Upper lobe of left lung (tissue), 6 donors: ENCODE measurements around the gene ZFAND5. TPM values are rescaled to one million over a fixed set of nuclear protein-coding genes. Genes with fewer than 3 reads are reported as not detected.

Experiments
- ATAC-seq, 2 donors: fragments of 200-7000 bp; cut with Tn5 transposase; one replicate each; pipeline ENCODE4 v1.9.1; 2022; ENCODE audit warnings: mild to moderate bottlenecking in 2 of 2, moderate library complexity in 2 of 2; ENCODE audit not compliant: low FRiP score in 2 of 2
- DNase-seq, 2 donors: peaks; one replicate each; pipeline ENCODE4 v3.0.0-alpha.2; 2019 to 2020
- H3K27ac ChIP-seq, 4 donors: fragments of 200-600 bp; sonication (generic); one replicate each; pipeline ENCODE4 v1.5.1; 2016 to 2019
- H3K27me3 ChIP-seq, 4 donors: fragments of 200-600 bp; sonication (generic); one replicate each; pipeline ENCODE4 v1.5.1; 2017 to 2019
- H3K36me3 ChIP-seq, 4 donors: fragments of 200-600 bp; sonication (generic); one replicate each; pipeline ENCODE4 v1.5.1; 2016 to 2019
- H3K4me1 ChIP-seq, 4 donors: fragments of 200-600 bp; sonication (generic); one replicate each; pipeline ENCODE4 v1.5.1; 2018 to 2019
- H3K4me3 ChIP-seq, 4 donors: fragments of 200-600 bp; sonication (generic); one replicate each; pipeline ENCODE4 v1.5.1; 2017 to 2019; ENCODE audit warnings: mild to moderate bottlenecking in 2 of 4, moderate library complexity in 1 of 4
- H3K9me3 ChIP-seq, 4 donors: fragments of 200-600 bp; sonication (generic); one replicate each; pipeline ENCODE4 v1.5.1; 2018 to 2019
- CTCF ChIP-seq, 6 experiments: fragments of 450-650 bp in 4 of 6; fragments of 200-600 bp in 2 of 6; sonication (generic) in 2 of 6; IDR thresholded peaks; one replicate each; pipeline ENCODE4 v1.5.1; 2016 to 2019; ENCODE audit warnings: antibody characterized with exemption in 6 of 6
- EP300 ChIP-seq, 4 donors: sonication (generic); formaldehyde crosslinking; IDR thresholded peaks; one replicate each; pipeline ENCODE4 v1.5.1; 2017; ENCODE audit warnings: antibody characterized with exemption in 4 of 4, control low read depth in 2 of 4
- POLR2A ChIP-seq, 4 donors: fragments of 450-650 bp; IDR thresholded peaks; one replicate each; pipeline ENCODE4 v1.5.1; 2016 to 2017; ENCODE audit warnings: antibody characterized with exemption in 4 of 4, mild to moderate bottlenecking in 2 of 4
- POLR2AphosphoS5 ChIP-seq, 2 donors: sonication (generic); formaldehyde crosslinking; IDR thresholded peaks; one replicate each; pipeline ENCODE4 v1.5.1; 2017; ENCODE audit warnings: antibody characterized with exemption in 2 of 2
- WGBS, 2 donors: methylation state at CpG; one replicate each; pipeline ENCODE4 v1.1.5; 2017 to 2018; 5-methylcytosine and 5-hydroxymethylcytosine counted together
- total RNA-seq, 6 donors: library from RNA; depleted of rRNA in 4 of 6; stranded (reverse); fragments of >200 nt in 4 of 6; gene quantifications; one replicate each; pipeline versions ENCODE4 v1.1.0 to v1.2.1, GENCODE V29; 2016 to 2021
- donor health status: DM: no; HTN: no; CAD: no; lungs with moderate emphysema.
- donor health status: DM: no; HTN: yes; CAD: no; lungs with severe emphysema.

Gene ZFAND5
- total RNA-seq, 6 donors from 2014 or later: 199 to 483 (median 293) TPM

GRCh38 chr9:72304538-72304937 lies 60.5 kb downstream of the ZFAND5 start:
- Histone ChIP-seq H3K27ac (peak overlapping the region; percentile 81 to 94 (median 88)), H3K36me3 (no peaks in the 10 kb centered on the region), H3K9me3 (no peaks in the 10 kb centered on the region), H3K4me3 (peak overlapping the region in 3 of 4 donors; percentile 37 to 43 (median 42)), H3K27me3 (no peaks in the 10 kb centered on the region), H3K4me1 (peaks cover 7 to 24% (median 22%) of the 10 kb centered on the region in 4 donors)
- 17 to 23% methylated on average over 1 of the region's 1 CpG for WGBS, 2 donors
- ATAC-seq (no peak), DNase-seq (no peak)
- TF ChIP-seq POLR2AphosphoS5 (IDR thresholded peaks at IDR 0.05): no peak
- TF ChIP-seq CTCF (IDR thresholded peaks at IDR 0.05): no peak
- no peak for TF ChIP-seq POLR2A (IDR thresholded peaks at IDR 0.05)
- TF ChIP-seq EP300 (IDR thresholded peaks at IDR 0.05): no peak

Other genes starting within 250 kb of the ZFAND5 start
- gene GDA, start 215.8 kb downstream of the ZFAND5 start, total RNA-seq: 1 to 10 TPM in 1 of 6 donors, under 1 TPM in 1, not detected in 4; 0.44 to 3.6 TPM
- under 1 TPM in 1 of 6 donors, not detected in 5; 0.67 TPM for gene TMC1, start 156.4 kb upstream of the ZFAND5 start, total RNA-seq